Right lobe of liver (tissue), 4 donors: Measurements from ENCODE around the gene PTPRM.

ENCODE experiments used
- POLR2A ChIP-seq: fragments of 450-650 bp; IDR thresholded peaks from one replicate; pipeline ENCODE4 v1.6.1; 2017; ENCODE audit warnings: antibody characterized with exemption, mild to moderate bottlenecking
- TF ChIP-seq, protein P1 (sequence below), 4 donors: fragments of 200-600 bp in 3 of 4; fragments of 450-650 bp in 1 of 4; IDR thresholded peaks; one replicate each; pipeline versions ENCODE4 v1.5.1 to v1.8.0; 2016 to 2022; ENCODE audit warnings: antibody characterized with exemption in 4 of 4, mild to moderate bottlenecking in 2 of 4
- donor health status: DM: no; HTN: no; CAD: no.
- donor health status: DM: no; HTN: no; CAD: no.
- donor health status: DM: no; HTN: yes; CAD: no.

DNA sequence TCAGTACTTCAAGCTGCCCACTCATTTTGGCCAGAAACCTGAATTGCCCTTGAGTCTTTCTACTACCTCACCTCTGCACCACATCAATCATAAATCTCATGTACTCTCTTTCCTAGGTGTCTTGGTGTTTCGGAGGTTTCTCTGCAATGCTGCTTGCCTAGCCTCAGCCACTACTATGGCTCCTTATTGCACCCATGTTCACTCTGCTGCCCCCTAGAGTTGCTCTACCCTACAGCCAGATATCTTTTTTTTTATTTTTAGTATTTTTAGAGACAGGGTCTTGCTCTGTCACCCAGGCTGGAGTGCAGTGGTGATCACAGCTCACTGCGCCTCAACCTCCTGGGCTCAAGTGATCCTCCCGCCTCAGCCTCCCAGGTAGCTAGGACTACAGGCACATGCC, 413.0 kb downstream of the PTPRM start:
- TF ChIP-seq, protein P1, sequence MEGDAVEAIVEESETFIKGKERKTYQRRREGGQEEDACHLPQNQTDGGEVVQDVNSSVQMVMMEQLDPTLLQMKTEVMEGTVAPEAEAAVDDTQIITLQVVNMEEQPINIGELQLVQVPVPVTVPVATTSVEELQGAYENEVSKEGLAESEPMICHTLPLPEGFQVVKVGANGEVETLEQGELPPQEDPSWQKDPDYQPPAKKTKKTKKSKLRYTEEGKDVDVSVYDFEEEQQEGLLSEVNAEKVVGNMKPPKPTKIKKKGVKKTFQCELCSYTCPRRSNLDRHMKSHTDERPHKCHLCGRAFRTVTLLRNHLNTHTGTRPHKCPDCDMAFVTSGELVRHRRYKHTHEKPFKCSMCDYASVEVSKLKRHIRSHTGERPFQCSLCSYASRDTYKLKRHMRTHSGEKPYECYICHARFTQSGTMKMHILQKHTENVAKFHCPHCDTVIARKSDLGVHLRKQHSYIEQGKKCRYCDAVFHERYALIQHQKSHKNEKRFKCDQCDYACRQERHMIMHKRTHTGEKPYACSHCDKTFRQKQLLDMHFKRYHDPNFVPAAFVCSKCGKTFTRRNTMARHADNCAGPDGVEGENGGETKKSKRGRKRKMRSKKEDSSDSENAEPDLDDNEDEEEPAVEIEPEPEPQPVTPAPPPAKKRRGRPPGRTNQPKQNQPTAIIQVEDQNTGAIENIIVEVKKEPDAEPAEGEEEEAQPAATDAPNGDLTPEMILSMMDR (IDR thresholded peaks at IDR 0.05), result peak; percentile 8 to 42 (median 26)
- no peak for TF ChIP-seq POLR2A
